A673 (cell line): ENCODE results near the gene HEY2. TPM values are rescaled to one million over a fixed set of nuclear protein-coding genes. Genes with fewer than 3 reads are reported as not detected.

Experiments
- BruUV-seq: library from RNA; stranded (reverse); fragments of 400-500 nt; replicated peaks from 2 replicates; lab custom pipeline; 2021; lab: Mats Ljungman, UMichigan
- CTCF ChIA-PET: fragments of 300-600 bp; sonication (Branson Sonifier 250); formaldehyde crosslinking; loops from one replicate; lab custom pipeline; 2022; ENCODE audit warnings: antibody characterized with exemption; lab: Charles Lee
- POLR2A ChIA-PET: fragments of 300-600 bp; sonication (Branson Sonifier 250); formaldehyde crosslinking; loops from one replicate; lab custom pipeline; 2022; ENCODE audit warnings: antibody characterized with exemption; ENCODE audit not compliant: low non-redundant PET; lab: Charles Lee
- DNase-seq: peaks from one replicate; pipeline ENCODE4 v3.0.0-alpha.2; 2015; ENCODE audit warnings: low spot score
- H3K27ac ChIP-seq: fragments of 200-600 bp; sonication (generic); 2 replicates; pipeline ENCODE4 v1.5.1; 2016; ENCODE audit warnings: mixed run types, low read depth, mild to moderate bottlenecking, mixed read lengths, antibody characterized with exemption, low read length; ENCODE audit not compliant: poor library complexity, severe bottlenecking
- H3K27me3 ChIP-seq: fragments of 200-600 bp; sonication (generic); replicated peaks from 2 replicates; pipeline ENCODE4 v1.6.1; 2017; ENCODE audit warnings: mixed run types, low read depth, mild to moderate bottlenecking, mixed read lengths, antibody characterized with exemption, low read length; ENCODE audit not compliant: insufficient read depth, poor library complexity
- H3K36me3 ChIP-seq: fragments of 200-600 bp; sonication (generic); 2 replicates; pipeline ENCODE4 v1.6.1; 2016; ENCODE audit warnings: mixed run types, mild to moderate bottlenecking, mixed read lengths, antibody characterized with exemption, low read length; ENCODE audit not compliant: insufficient read depth, poor library complexity, severe bottlenecking
- H3K4me1 ChIP-seq: fragments of 200-600 bp; sonication (generic); 2 replicates; pipeline ENCODE4 v1.6.1; 2017; ENCODE audit warnings: mixed run types, mild to moderate bottlenecking, mixed read lengths, antibody characterized with exemption, low read length; ENCODE audit not compliant: insufficient read depth, poor library complexity, severe bottlenecking
- H3K4me3 ChIP-seq: fragments of 200-600 bp; sonication (generic); 2 replicates; pipeline ENCODE4 v1.5.1; 2016; ENCODE audit warnings: low read depth, mixed run types, mild to moderate bottlenecking, mixed read lengths, low read length; ENCODE audit not compliant: poor library complexity, severe bottlenecking
- H3K9me3 ChIP-seq: fragments of 200-600 bp; sonication (generic); 2 replicates; pipeline ENCODE4 v1.6.1; 2016; ENCODE audit warnings: mixed run types, low read depth, mild to moderate bottlenecking, mixed read lengths, antibody characterized with exemption, low read length; ENCODE audit not compliant: poor library complexity, severe bottlenecking
- CTCF ChIP-seq: fragments of 300-800, 200-600 bp; sonication (generic); conservative IDR thresholded peaks from 2 replicates; pipeline ENCODE4 v1.5.1; 2017; ENCODE audit warnings: low read depth, mild to moderate bottlenecking, antibody characterized with exemption, low read length, moderate library complexity, mixed read lengths
- EZH2 ChIP-seq: fragments of 200-600 bp; sonication (generic); IDR thresholded peaks from 2 replicates; pipeline ENCODE4 v1.6.1; 2017; ENCODE audit warnings: borderline replicate concordance, low read depth, mild to moderate bottlenecking, mixed read lengths, antibody characterized with exemption, low read length; ENCODE audit not compliant: poor library complexity, severe bottlenecking
- intact Hi-C: fragments of 100-400 bp; cut with micrococcal nuclease; formaldehyde crosslinking; loops from one replicate; pipeline ENCODE4 v1.10.0; 2022; ENCODE audit not compliant: unreplicated experiment
- total RNA-seq: library from RNA; stranded (reverse); gene quantifications from 2 replicates; pipeline ENCODE4 v1.2.3, GENCODE V29; 2021

HEY2 gene
- total RNA-seq, 1 experiment from 2014 or later = 0.32 TPM

GRCh38 chr6:125784365-125784764 is 34.9 kb downstream of the HEY2 start:
- CTCF ChIA-PET = no interaction called here
- TF ChIP-seq EZH2 (no peak), CTCF (no peak)
- no peak for DNase-seq

GRCh38 chr6:125787791-125788190 is 38.4 kb downstream of the HEY2 start:
- POLR2A ChIA-PET = no interaction called here
- intact Hi-C loops = loop anchor here (2.0 to 10.0 kb wide), 2 partner anchors 169 to 557 kb away; partner anchors contain the start of genes CENPW and HINT3
- CTCF ChIA-PET = interaction anchor here (0.6 kb wide), 1 partner anchor 1330 kb away, joined by 5 read pairs; no protein-coding TSS in a partner anchor

More at GRCh38 chr6:125784365-125784764, 34.9 kb downstream of the HEY2 start:
- Histone ChIP-seq H3K36me3 (no peaks in the 10 kb centered on the region), H3K4me3 (no peak overlapping the region), H3K27me3 (no peaks in the 10 kb centered on the region), H3K27ac (peak overlapping the region; percentile 32), H3K9me3 (no peaks in the 10 kb centered on the region), H3K4me1 (peaks cover 34% of the 10 kb centered on the region)
- BruUV-seq = no TSS peak
- intact Hi-C loops = loop anchor here (10.0 kb wide), 1 partner anchor 560 kb away; the partner anchor contains the start of gene CENPW
- POLR2A ChIA-PET = interaction anchor here (0.6 kb wide), 1 partner anchor 1331 kb away, joined by 3 read pairs; no protein-coding TSS in a partner anchor

GRCh38 chr6:125789167-125789566 is 39.7 kb downstream of the HEY2 start:
- H3K27me3 ChIP-seq = no peaks in the 10 kb centered on the region
- DNase-seq = peak; percentile 63
- TSS peak; percentile 71 for BruUV-seq
- H3K36me3 ChIP-seq = no peaks in the 10 kb centered on the region
- TF ChIP-seq CTCF = no peak
- TF ChIP-seq EZH2 = no peak
- H3K4me1 ChIP-seq = peaks cover 55% of the 10 kb centered on the region
- intact Hi-C loops = loop anchor here (2.0 to 10.0 kb wide), 2 partner anchors 168 to 556 kb away; partner anchors contain the start of genes CENPW and HINT3
- H3K4me3 ChIP-seq = peak overlapping the region; percentile 95
- CTCF ChIA-PET = interaction anchor here (0.8 to 3.6 kb wide), 3 partner anchors 8 to 185 kb away, joined by 3 to 16 read pairs (median 15); partner anchors contain the start of gene HINT3
- POLR2A ChIA-PET = interaction anchor here (2.3 kb wide), 1 partner anchor 8 kb away, joined by 10 read pairs; no protein-coding TSS in a partner anchor
- peak overlapping the region; percentile 97 for H3K27ac ChIP-seq
- H3K9me3 ChIP-seq = no peaks in the 10 kb centered on the region

More at GRCh38 chr6:125787791-125788190, 38.4 kb downstream of the HEY2 start:
- BruUV-seq = no TSS peak
- H3K36me3 ChIP-seq = no peaks in the 10 kb centered on the region
- no peak overlapping the region for H3K4me3 ChIP-seq
- DNase-seq = no peak
- no peaks in the 10 kb centered on the region for H3K27me3 ChIP-seq
- no peaks in the 10 kb centered on the region for H3K9me3 ChIP-seq
- peak overlapping the region; percentile 97 for H3K27ac ChIP-seq
- TF ChIP-seq CTCF = peak; percentile 44; the same call in 1 of the 2 replicates
- no peak for TF ChIP-seq EZH2
- peaks cover 49% of the 10 kb centered on the region for H3K4me1 ChIP-seq
